GM18909 (cell line): ENCODE results near the gene CD27.

Source experiments
- ATAC-seq: cut with Tn5 transposase; IDR thresholded peaks from one replicate; pipeline ENCODE4 v1.9.1; 2021; ENCODE audit warnings: mild to moderate bottlenecking; ENCODE audit not compliant: unreplicated experiment, poor library complexity

Gene CD27

DNA sequence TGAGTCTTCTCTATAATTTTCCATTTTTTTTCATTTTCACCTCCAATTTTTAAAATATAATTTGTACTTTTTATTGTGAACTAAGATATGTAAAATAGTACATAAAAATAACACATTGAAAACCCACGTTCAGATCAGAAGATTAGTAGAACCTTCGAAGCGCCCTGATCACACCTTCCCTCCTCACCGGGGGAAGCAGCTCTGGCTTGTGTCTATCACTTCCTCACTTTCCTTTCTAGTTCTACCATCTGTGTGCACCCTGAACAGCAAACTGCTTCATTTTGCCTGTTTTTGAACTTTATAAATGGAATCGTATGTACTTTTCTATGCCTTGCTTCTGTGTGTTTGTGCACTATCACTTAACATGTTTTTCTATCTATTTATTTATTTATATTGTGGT lies 11.8 kb upstream of the CD27 start:
- ATAC-seq = no peak

DNA sequence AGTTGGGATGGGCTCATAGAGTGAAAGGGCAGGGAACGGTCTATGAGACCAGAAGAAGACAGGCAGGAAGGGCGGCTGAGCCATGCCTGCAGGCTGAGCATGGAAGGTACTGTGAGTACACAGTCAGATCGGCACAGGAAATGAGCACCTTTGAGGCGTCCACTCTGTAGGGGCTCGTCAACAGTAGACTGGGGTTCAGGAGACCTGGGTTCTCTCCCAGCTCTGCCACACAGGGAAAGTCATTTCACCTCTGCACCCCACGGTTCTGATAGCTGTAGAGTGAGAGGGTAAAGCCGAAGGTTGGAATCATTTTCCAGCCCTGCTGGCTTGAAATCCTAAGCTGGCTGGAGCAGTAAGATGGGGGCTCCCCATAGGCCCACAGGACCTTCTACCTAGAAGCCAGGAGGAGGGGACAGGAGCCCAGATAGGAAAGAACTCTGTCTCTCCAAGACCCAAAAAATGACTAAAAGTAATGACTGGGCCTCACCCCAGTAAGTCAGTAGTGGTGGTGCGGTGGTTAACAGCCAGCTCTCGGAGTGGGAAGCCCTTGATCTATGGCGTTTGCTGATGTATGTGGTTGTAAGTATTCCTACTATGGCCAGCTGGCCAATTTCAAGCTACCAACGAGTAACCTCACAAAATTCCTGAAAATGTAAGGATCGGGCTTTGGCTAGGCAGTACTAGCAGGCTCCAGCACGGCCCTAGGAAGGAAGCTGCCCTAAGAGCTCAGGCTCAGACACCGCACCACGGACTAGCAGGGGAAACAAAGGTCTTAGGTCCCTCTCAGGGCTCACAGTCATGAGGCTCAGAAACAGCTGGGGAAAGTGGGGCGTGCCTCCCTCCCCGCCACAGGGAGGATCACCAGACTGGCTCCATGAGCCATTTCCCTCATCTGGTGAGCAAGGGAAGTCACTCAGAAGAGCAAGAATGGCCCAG lies 10.3 kb upstream of the CD27 start:
- ATAC-seq = no peak

DNA sequence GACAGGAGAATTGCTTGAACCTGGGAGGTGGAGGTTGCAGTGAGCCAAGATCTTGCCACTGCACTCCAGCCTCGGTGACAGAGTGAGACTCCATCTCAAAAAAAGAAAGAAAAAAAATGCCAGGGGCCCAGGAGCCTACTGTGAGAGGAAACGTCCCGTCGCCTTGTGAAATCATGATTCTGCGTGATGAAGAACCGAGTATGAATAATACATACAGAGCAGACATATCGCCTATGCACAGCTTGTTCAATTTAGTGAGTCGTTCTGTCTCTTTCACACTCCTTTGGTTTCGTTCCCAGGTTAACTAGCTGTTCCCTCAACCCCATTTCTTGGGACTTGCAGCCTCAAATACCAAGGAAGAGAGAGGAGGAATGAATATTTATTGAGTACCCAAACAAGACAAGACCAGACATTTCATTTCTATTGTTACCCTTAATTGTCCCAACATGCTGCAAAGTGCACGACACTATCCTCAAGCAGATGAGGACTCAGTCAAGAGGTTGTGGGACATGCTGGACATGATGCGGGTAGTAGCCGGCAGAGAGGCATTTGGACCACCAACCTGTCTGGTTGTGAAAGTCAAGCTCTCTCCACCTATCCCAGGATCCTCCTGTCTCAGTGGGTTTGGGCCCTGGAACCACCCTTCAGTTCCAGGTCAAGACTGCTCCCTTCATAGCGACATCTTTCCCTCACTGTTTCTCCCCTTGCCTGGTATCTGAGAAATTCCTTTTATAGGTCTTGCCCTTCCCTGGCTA lies 8.6 kb upstream of the CD27 start:
- ATAC-seq = no peak

DNA sequence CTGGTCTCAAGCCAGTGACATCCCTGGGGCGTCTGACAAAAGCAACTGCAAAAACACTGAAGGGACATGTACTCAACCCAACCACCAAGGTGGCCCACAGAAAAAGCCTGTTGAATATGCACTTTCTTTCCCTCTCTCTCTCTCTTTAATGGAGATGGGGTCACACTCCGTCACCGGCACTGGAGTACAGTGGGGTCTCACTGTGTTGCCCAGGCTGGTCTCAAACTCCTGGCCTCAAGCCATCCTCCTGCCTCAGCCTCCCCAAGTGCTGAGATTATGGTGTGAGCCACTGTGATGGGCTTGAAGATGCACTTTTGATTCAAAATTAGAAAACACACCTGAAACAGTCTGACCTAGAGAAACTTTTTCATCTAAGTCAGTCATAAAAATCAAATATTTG lies 7.2 kb upstream of the CD27 start:
- ATAC-seq = no peak

DNA sequence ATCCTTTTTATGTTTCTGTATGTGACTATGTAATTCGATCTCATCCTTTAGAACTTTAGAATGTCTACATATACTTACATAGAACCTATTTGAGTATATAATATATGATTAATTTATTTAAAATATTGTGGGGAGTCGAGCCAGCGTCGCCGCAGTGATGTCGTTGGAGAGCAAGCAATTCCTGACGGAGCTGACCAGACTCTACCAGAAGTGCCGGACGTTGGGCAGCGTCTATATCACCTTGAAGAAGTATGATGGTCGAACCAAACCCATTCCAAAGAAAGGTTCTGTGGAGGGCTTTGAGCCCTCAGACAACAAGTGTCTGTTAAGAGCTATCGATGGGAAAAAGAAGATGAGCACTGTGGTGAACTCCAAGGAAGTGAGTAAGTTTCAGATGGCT lies 6.4 kb upstream of the CD27 start:
- no peak for ATAC-seq

DNA sequence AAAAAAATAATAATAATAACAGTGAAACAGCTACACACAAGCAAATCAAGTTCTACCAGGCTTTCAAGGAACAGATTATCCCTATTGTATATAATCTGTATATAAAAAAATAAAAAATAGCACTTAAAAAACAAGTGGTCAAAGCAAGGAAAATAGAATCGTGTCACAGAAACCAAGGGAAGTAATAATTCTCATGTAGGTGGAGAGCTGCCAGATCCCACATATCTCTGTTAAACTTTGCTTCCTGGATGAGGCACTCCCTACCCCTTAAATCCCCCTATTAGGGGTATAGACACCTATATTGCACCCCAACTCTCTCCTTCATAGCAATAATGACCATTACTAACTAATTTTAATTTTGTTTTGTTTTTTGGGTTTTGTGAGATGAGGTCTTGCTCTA lies 4.4 kb upstream of the CD27 start:
- no peak for ATAC-seq

DNA sequence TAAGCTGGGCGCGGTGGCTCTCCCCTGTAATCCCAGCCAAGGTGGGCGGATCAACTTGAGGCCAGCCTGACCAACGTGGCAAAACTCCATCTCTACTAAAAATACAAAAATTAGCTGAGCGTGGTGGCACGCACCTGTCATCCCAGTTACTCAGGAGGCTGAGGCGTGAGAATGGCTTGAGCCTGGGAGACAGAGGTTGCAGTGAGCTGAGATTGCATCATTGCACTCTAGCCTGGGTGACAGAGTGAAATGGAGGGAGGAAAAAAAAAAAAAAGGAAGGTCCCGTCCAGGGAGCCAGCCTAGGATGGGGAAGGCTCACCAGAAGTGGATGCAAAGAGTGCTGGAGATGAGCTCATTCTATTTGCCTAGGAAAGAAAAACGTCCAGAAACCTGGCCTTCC lies 1.9 kb upstream of the CD27 start:
- ATAC-seq = no peak

DNA sequence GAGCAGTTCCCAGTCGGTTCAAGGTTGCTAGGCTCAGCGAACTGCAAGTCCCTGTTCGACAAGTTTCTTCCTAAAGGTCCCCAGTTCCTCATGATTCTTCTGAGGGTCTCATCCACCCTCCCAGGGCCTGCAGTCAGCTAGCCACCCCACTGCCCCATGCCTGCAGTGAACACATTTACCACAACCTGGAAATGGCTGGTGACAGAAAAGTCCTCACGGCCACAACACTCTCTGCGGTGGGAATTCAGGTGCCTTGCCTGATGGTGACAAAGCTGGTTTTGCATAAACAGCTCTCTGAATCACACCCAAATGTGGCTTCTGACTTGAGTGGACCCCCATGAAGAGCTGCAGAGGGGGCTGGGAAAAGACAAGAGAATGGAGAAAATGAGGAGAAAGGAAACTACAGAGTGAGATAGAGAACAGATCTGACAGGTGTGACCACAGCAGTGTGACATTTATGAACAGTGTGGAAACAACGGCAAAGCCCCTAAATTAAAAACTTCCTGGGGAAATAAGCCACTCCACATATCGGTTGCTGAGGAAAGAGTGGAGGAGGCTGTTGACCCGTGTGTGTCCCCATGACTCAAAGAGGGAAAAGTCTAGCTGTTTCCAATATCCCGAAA lies 1.3 kb upstream of the CD27 start:
- ATAC-seq = no peak

DNA sequence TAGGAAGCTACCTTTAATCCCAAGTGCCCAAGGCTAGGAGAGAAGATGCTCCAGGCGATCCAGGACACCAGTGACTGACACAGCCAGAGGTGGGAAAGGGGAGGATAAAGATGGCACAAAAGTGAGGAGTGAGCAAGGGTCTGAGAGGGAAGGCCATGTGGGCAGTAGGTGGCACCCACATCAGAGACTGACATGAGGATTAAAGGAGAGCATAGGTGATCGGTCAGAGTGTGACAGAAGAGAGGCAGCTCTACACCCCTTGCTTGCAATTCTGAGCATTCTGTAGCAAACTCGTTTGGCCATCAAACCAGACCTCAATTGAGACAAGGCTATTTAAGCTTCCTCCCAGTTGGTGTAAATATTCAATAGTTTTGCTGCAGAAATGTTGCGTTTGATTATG lies 724 bp upstream of the CD27 start:
- ATAC-seq = no peak

DNA sequence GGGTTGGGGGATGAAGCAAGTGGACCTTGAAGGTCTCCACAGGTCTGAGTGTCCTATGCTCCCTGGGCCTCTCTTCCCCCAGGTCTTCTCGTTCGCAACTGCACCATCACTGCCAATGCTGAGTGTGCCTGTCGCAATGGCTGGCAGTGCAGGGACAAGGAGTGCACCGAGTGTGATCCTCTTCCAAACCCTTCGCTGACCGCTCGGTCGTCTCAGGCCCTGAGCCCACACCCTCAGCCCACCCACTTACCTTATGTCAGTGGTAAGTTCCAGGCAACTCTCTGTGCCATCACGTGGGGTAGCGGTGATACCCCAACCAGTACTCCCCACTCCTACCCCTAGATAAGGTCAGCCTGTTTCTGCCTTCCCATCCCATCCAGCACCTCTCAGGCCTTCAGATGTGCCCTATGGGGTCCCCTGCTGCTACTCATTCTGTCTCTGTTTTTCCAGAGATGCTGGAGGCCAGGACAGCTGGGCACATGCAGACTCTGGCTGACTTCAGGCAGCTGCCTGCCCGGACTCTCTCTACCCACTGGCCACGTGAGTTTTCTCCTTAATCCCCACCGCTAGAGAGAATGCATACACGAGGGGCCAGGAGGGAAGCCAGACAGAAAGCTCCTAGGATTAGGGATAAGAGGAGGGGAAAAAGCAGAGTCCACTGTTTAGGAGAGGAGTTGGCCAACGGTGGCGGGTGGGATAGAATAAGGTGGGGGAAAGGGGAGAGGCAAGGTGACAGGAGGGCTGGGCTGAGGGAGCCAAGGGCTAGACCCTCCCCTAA lies 5.5 kb downstream of the CD27 start:
- ATAC-seq = no peak

DNA sequence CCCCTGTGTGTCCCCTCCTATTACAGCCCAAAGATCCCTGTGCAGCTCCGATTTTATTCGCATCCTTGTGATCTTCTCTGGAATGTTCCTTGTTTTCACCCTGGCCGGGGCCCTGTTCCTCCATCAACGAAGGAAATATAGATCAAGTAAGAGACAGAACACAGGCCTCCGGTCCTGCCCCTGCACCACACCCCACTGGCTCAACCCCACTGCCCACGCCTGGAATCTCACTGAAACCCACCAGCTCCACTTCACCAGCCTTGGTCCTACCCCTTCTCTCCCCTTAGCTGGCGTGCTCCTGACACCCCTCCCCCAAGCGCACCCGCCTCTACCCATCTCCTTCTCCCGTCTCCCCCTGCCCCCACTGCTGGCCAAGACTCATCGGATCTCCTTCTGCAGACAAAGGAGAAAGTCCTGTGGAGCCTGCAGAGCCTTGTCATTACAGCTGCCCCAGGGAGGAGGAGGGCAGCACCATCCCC lies 6.2 kb downstream of the CD27 start:
- no peak for ATAC-seq

DNA sequence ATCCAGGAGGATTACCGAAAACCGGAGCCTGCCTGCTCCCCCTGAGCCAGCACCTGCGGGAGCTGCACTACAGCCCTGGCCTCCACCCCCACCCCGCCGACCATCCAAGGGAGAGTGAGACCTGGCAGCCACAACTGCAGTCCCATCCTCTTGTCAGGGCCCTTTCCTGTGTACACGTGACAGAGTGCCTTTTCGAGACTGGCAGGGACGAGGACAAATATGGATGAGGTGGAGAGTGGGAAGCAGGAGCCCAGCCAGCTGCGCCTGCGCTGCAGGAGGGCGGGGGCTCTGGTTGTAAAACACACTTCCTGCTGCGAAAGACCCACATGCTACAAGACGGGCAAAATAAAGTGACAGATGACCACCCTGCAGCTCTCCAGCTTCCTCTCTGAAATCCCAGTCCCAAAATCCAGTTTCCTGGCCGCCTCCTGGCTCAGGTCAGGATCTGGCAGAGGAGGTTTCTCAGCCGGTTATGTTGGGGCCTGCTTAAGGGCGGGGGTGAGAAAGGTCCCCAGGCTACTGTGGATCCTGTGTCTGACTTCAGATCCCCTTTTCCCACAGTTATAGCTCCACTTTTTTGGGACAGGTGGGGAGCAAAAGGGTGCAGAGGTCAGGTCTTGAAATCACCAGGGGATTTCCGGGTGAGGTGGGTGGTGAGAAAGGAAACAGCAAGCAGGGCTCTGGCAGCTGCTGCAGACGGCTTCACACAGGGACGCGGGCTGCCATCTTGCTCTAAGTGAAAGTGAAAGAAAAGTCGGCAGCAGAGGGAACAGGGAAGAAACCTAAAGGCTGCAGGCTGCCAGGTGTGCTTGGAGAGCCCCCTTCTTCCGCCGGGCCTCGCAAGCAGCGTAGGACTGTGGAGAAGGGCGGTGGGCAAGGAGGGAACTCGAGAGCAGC lies 6.8 kb downstream of the CD27 start, which contains the start of gene TAPBPL:
TAPBPL (plus strand) TSS at position 695 of the 897 bp plus-strand sequence. CDS start 207 bp downstream, outside the sequence.
- ATAC-seq = peak; percentile 75

DNA sequence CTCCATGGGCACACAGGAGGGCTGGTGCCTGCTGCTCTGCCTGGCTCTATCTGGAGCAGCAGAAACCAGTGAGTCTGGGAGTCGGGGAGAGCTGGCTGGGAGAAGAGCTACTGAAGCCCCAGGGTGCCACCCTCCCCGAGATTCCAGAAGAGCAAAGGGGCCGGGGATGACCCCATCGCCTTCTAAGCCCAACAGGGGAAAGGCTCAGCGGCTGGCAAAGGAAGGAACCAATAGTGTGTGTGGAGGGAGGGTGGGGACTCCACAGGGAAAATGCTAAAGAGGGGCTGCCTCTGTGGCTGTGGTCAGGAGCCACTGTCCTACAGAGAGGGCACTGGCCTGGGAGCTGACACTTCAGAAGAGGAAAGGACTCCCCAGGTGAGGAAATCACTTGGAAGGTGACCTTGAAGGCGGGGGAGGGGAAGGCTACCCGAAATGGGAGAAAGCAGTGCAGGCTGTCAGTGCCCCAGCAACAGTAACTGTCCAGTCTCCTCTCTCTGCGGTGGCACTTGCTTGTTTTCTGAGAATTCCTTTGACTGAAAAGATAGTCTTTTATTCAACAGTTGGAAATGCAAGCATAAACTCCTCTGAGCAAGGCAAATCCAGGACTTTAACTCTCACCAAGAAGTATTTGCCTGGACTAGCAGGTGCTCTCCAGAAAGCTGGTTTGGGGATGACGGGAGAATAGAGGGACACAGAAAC lies 7.6 kb downstream of the CD27 start:
- ATAC-seq = no peak

DNA sequence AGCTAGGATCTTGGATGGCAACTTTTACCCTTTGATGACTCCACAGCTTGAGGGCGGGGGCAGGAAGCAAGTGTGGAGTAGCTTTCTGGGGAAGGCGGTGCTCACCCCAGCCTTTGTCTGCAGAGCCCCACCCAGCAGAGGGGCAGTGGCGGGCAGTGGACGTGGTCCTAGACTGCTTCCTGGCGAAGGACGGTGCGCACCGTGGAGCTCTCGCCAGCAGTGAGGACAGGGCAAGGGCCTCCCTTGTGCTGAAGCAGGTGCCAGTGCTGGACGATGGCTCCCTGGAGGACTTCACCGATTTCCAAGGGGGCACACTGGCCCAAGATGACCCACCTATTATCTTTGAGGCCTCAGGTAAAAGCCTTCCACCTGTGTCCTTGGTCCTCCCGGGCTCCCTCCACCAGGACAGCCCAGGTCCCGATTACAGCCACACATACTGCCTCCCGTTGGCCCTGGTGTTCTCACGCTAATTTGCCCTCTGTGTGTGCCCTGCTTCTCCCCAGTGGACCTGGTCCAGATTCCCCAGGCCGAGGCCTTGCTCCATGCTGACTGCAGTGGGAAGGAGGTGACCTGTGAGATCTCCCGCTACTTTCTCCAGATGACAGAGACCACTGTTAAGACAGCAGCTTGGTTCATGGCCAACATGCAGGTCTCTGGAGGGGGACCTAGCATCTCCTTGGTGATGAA lies 8.3 kb downstream of the CD27 start:
- no peak for ATAC-seq

DNA sequence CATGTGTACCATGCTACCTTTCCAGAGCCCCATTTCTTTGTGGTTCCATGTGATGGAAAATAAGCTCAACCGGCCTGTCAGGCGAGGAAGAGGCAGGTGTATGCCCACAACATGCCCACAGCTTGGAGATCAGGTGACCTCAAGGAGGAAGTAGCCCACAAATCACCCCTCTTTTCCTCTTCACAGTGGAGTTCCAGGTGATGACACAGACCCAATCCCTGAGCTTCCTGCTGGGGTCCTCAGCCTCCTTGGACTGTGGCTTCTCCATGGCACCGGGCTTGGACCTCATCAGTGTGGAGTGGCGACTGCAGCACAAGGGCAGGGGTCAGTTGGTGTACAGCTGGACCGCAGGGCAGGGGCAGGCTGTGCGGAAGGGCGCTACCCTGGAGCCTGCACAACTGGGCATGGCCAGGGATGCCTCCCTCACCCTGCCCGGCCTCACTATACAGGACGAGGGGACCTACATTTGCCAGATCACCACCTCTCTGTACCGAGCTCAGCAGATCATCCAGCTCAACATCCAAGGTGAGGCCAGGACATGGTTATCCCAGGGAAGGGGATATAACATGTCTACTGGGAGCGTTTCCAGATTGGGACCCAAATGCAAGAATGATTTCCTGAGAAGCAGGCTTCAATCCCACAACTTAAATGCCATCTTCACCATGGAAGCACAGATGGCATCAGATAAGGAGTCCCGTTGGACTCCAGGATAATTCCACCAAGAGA lies 12.6 kb downstream of the CD27 start:
- no peak for ATAC-seq

DNA sequence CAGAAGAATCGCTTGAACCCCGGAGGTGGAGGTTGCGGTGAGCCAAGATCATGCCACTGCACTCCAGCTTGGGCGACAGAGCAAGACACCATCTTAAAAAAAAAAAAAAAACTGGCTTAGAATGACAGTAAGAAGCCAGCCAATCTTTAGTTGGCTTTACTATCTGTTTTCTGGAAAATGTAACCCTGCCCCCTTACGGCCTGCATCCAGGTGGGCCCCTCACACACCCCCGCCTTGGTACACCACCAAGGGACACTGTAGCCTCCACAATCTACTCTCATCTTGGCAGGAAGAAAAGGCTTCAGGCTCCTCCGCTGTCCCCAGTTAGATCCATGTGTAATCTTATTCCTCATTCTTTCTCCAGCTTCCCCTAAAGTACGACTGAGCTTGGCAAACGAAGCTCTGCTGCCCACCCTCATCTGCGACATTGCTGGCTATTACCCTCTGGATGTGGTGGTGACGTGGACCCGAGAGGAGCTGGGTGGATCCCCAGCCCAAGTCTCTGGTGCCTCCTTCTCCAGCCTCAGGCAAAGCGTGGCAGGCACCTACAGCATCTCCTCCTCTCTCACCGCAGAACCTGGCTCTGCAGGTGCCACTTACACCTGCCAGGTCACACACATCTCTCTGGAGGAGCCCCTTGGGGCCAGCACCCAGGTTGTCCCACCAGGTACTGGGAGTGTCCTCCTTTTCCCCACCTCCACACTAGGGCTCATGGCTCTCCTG lies 13.7 kb downstream of the CD27 start:
- ATAC-seq = no peak

DNA sequence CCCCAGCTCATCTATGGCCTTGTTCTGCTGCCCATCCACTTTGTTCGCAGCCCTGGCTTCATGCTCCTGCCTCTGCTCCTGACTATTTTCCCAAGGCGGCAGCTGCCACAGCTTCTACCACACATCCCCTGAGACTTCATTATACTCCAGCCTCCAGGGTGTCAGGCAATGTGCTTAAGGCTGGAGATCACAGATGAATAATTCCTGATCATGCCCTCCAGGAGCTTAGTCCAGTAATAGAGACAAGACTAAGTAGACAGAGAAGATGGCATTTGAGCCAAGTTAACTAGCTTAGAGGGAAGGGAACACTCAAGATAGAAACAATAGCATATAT lies 14.2 kb downstream of the CD27 start:
- ATAC-seq = no peak
